Measurements from ENCODE around the gene FABP6. TPM values are rescaled to one million over a fixed set of nuclear protein-coding genes. Genes with fewer than 3 reads are reported as not detected.
"Not testable (repeated sequence)": the region's sequence is repeated elsewhere in the genome, so short reads cannot be mapped to it uniquely, and the experiment has no call there.

The FABP6 gene, protein sequence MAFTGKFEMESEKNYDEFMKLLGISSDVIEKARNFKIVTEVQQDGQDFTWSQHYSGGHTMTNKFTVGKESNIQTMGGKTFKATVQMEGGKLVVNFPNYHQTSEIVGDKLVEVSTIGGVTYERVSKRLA
- polyA plus RNA-seq (ENCODE audit: insufficient read length in 4 of 4), result not detected

- no peak for DNase-seq (ENCODE audit: low read depth in 4 of 4, low spot score in 3 of 4)
Observed at GRCh38 chr5:160229190-160229742, at the start of gene FABP6. Gene FABP6, plus strand, starts transcription at chr5:160229506. Its CDS starts 52 bp downstream, at chr5:160229558.

DNA sequence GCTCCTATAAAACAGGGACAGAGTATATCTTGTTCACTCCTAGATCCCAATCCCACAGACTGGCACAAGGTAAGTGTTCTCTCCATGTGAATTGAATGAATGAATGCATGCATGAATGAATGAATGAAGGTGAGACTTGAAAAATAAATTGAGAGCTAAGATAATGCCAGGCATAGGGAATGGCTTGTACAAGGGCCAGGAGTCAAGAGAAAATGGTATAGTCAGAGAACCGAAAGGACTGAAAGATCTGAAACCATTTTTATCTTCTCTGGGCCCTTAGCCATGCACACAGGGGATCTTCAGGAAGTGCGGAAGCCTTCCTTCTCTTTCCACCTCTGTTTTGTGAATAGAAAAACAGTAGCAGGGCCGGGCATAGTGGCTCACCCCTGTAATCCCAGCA lies 48.4 kb upstream of the FABP6 start:
- no peak for DNase-seq (ENCODE audit: low read depth in 4 of 4, low spot score in 3 of 4)

DNA sequence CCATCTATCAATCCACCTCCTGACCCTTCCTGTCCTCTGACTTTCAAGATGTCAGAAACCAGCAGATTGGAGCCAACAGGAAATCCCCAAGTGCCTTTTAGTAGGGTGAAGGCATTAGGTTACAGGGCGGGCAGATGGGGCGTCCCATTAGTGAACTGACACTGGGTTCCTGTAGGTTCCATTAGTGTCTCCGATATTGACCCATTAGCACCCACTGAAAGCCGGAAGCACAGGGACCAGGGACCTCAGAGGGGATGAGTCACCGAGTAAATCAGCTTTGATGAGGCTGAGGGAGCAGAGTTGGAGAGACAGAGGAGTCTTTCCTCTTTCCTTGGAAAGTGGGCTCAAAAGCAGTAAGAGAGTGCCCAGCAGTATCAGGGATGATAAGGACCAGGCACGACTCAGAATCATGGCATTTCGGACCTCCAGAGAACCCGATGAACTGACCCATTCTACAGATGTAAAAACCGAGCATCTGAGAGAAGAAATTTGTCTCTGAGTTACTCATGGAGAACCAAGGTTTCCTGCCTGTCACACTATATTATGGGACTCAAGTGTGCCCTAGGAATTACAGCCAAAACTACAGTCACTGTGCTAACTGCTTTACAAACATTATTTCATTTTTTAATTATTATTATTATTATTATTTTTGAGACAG lies 47.2 kb upstream of the FABP6 start:
- no peak for DNase-seq (ENCODE audit: low read depth in 4 of 4, low spot score in 3 of 4)

DNA sequence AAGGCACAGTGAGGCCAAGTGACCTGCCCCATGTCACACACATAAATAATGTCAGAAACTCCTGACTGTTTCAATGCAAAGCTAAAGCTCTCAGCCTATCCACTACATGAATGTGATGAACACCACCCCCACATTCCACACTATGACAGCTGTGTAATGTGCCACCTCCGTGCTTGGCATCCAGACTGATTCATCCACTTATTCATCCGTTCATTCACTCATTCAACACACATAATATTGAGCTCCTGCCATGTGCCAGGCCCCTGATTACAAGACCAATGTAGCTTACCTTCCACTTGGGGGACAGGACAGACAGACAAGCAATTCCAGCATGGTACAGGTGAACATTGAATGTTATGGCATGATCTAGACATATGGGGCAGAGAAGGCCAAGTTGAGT lies 46.2 kb upstream of the FABP6 start:
- no peak for DNase-seq (ENCODE audit: low read depth in 4 of 4, low spot score in 3 of 4)

- DNase-seq (ENCODE audit: low read depth in 4 of 4, low spot score in 3 of 4), result no peak
Observed at GRCh38 chr5:160185626-160186360, 43.5 kb upstream of the FABP6 start.

GRCh38 chr5:160186480-160186879 lies 42.8 kb upstream of the FABP6 start:
- no peak for DNase-seq (ENCODE audit: low read depth in 4 of 4, low spot score in 3 of 4)

DNA sequence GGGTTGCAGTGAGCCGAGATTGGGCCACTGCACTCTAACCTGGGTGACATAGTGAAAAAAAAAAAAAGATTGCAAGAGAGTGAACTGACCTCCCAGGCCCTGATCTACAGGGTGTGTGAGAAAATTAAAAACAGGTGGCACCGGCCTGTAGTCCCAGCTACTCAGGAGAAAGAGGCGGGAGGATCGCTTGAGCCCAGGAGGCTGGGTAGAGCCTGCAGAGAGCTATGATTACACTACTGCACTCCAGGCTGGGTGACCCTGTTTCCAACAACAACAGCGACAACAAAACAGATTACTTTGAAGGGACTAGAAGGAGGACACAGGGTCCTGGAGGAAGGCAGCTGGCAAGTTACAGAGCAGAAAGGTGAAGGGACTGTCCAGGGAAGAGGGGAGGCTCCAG lies 42.2 kb upstream of the FABP6 start:
- no peak for DNase-seq (ENCODE audit: low read depth in 4 of 4, low spot score in 3 of 4)

GRCh38 chr5:160188141-160189015 lies 40.9 kb upstream of the FABP6 start:
- DNase-seq (ENCODE audit: low read depth in 4 of 4, low spot score in 3 of 4), result peak in 1 of 4 donors; percentile 44

DNA sequence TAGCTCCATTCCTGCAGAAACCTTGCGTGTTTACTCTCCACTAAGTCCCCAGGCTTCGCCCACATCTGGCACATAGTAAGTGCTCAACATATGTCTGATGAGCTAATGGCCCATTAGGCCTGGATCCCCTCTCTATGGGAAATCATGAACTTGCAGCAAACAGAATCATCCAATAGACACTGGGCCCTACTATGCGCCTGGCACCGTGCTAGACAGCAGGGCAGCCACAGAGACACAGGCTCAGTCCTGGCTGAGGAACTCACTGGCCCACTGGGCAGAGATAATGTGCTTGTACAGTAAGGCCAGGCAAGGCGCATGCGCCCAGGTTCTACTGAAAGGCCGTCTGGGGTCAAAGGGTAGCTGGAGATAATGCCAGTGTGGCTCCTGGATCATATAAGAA lies 36.9 kb upstream of the FABP6 start:
- no peak for DNase-seq (ENCODE audit: low read depth in 4 of 4, low spot score in 3 of 4)

DNA sequence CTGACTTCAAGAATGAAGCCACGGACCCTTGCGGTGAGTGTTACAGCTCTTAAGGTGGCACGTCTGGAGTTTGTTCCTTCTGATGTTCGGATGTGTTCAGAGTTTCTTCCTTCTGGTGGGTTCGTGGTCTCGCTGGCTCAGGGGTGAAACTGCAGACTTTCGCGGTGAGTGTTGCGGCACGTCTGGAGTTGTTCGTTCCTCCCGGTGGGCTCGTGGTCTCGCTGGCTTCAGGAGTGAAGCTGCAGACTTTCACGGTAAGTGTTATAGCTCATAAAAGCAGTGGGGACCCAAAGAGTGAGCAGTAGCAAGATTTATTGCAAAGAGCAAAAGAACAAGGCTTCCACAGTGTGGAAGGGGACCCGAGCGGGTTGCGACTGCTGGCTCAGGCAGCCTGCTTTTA lies 36.2 kb upstream of the FABP6 start:
- DNase-seq (ENCODE audit: low read depth in 4 of 4, low spot score in 3 of 4), result not testable (repeated sequence)

DNA sequence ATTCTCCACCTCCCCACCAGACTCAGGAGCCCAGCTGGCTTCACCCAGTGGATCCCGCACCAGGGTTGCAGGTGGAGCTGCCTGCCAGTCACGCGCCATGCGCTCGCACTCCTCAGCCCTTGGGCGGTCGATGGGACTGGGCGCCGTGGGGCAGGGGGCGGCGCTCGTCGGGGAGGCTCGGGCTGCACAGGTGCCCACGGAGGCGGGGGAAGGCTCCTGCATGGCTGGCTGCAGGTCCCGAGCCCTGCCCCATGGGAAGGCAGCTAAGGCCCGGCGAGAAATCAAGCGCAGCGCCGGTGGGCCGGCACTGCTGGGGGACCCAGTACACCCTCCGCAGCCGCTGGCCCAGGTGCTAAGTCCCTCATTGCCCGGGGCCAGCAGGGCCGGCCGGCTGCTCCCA lies 35.5 kb upstream of the FABP6 start:
- not testable (repeated sequence) for DNase-seq (ENCODE audit: low read depth in 4 of 4, low spot score in 3 of 4)

DNA sequence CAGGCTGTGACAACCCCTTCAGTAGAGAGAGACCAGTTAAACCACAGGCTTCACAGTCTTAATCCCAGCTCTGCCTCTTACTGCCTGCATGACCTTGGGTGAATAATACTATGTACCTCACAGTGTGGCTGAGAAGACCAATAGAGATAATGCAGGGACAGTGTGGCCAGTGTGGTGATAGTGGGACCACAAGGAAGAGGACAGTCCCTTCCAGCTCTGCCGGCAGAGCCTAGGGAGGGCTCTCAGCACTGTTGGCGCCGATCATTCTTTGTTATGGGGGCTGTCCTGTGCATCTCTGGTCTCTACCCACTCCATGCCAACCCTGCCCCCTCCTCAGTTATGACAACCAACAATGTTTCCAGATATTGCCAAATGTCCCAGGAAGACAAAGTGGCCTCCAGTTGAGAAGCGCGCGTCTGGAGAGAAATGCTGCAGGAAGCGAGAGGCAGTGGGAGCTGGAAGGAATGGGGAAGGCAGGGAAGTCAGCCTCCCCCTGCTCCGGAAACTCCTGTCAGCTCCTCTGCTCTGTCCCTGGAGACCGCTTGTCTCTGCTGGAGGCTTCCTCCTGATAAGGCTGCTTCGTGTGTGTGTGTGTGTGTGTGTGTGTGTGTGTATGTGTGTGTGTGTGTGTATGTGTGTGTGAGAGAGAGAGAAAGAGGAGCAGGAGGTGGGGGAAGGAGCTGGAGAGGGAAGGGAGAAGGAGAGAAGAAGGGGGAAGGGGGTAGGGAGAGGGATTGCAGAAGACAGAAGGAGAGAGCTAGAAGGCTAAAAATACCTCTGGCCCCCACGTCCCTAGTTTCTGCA lies 31.8 kb upstream of the FABP6 start:
- DNase-seq (ENCODE audit: low read depth in 4 of 4, low spot score in 3 of 4), result peak in 1 of 4 donors; percentile 50

GRCh38 chr5:160198146-160198545 lies 31.2 kb upstream of the FABP6 start:
- no peak for DNase-seq (ENCODE audit: low read depth in 4 of 4, low spot score in 3 of 4)

- no peak for DNase-seq (ENCODE audit: low read depth in 4 of 4, low spot score in 3 of 4)
Observed at GRCh38 chr5:160198841-160199409, 30.4 kb upstream of the FABP6 start.

DNA sequence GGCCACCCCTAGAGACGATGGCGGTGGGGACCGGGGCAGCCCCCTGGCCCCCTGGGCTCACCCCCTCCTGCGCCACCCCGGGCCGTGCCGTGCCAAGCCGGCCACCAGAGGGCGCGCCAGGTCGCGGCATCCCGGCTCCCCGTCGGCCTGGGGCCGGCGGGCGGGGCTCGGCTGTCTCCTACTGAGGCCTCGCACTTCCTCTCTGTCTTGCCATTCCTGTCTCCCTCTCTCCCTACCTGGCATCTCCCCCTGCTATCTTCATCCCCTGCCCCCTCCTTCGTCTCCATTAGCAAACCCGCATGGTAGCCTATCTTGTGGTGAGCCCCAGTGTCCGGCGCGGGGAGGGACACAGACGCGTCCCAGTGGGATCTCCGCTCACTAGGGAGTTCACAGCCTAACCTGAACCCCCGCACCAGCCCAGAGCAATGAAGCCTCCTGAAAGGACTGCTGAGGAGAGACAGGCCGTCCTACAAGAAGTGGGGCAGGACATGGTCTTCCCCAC lies 29.8 kb upstream of the FABP6 start:
- DNase-seq (ENCODE audit: low read depth in 4 of 4, low spot score in 3 of 4), result peak in 1 of 4 donors; percentile 33

- no peak for DNase-seq (ENCODE audit: low read depth in 4 of 4, low spot score in 3 of 4)
Observed at GRCh38 chr5:160207061-160207460, 22.2 kb upstream of the FABP6 start.

DNA sequence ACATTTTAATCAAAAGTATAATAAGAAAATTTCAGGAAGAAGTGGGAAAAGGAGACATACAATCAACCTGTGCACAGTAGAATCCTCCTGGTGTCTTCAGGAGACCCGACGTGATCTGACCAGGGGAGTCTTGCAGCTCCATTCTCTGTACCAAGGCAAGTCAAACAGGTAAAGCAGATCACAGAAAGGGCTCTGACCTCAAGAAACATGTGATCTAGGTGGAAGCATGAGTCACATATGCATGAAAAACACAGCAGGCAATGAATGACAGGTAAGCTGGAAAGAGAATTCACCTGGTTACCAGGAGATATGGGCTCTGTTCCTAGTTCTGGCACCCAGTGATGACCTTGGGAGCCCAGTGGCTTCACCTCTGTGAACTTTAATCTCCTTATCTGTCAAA lies 19.4 kb upstream of the FABP6 start:
- DNase-seq (ENCODE audit: low read depth in 4 of 4, low spot score in 3 of 4), result no peak

GRCh38 chr5:160210606-160211005 lies 18.7 kb upstream of the FABP6 start:
- DNase-seq (ENCODE audit: low read depth in 4 of 4, low spot score in 3 of 4), result no peak

GRCh38 chr5:160211352-160211751 lies 18.0 kb upstream of the FABP6 start:
- no peak for DNase-seq (ENCODE audit: low read depth in 4 of 4, low spot score in 3 of 4)

Data from right renal pelvis (tissue), 4 donors.